ENCODE results near the gene RTP3. TPM values are rescaled to one million over a fixed set of nuclear protein-coding genes. Genes with fewer than 3 reads are reported as not detected.

The RTP3 gene
- total RNA-seq, 1 donor from 2014 or later = not detected

GRCh38 chr3:46549408-46549904 is 51.7 kb downstream of the RTP3 start:
- FAIRE-seq (no peak), DNase-seq (ENCODE audit: low read depth) (no peak)
- Histone ChIP-seq H3K27me3 (ENCODE audit: control insufficient read depth, insufficient read depth, low read length) (no peaks in the 10 kb centered on the region), H3K4me3 (ENCODE audit: low read depth, low read length) (no peak overlapping the region), H3K36me3 (ENCODE audit: control insufficient read depth, insufficient read depth, low read length) (no peaks in the 10 kb centered on the region)
- no peak for TF ChIP-seq CTCF (IDR thresholded peaks at IDR 0.05; ENCODE audit: insufficient read depth, low read length, severe bottlenecking)

- no peak for FAIRE-seq
- no peak for TF ChIP-seq CTCF (IDR thresholded peaks at IDR 0.05; ENCODE audit: insufficient read depth, low read length, severe bottlenecking)
Observed at GRCh38 chr3:46549989-46550388, 52.2 kb downstream of the RTP3 start.

More at GRCh38 chr3:46549989-46550388, 52.2 kb downstream of the RTP3 start:
- DNase-seq (ENCODE audit: low read depth) = no peak
- Histone ChIP-seq H3K4me3 (ENCODE audit: low read depth, low read length) (no peak overlapping the region), H3K27me3 (ENCODE audit: control insufficient read depth, insufficient read depth, low read length) (no peaks in the 10 kb centered on the region), H3K36me3 (ENCODE audit: control insufficient read depth, insufficient read depth, low read length) (no peaks in the 10 kb centered on the region)

Other genes starting within 250 kb of the RTP3 start
- gene CCR2, start 143.9 kb upstream of the RTP3 start, total RNA-seq = 0.13 TPM in 1 of 2 replicates, not detected in the other
- gene CCR5, start 127.0 kb upstream of the RTP3 start, total RNA-seq = not detected in 2 replicates
- 0.13 and 0.26 TPM in 2 replicates for gene CCRL2, start 90.7 kb upstream of the RTP3 start, total RNA-seq
- gene LTF, start 33.1 kb upstream of the RTP3 start, total RNA-seq = under 0.01 TPM in 1 of 2 replicates, not detected in the other
- under 0.01 and 0.26 TPM in 2 replicates for gene LRRC2, start 68.3 kb downstream of the RTP3 start, total RNA-seq
- gene FAM240A, start 114.5 kb downstream of the RTP3 start, total RNA-seq = not detected in 2 replicates
- 163 and 240 TPM in 2 replicates for gene ALS2CL, start 195.7 kb downstream of the RTP3 start, total RNA-seq
- gene TMIE, start 203.4 kb downstream of the RTP3 start, total RNA-seq = 1.3 and 1.6 TPM in 2 replicates
- not detected in 2 replicates for gene PRSS50, start 219.9 kb downstream of the RTP3 start, total RNA-seq